ENCODE data around the gene ADGRD2.

ADGRD2 gene

GRCh38 chr9:124448019-124448418, 2.2 kb upstream of the ADGRD2 start:
- no peak overlapping the region for H3K9ac ChIP-seq
- H3K9me3 ChIP-seq, result no peaks in the 10 kb centered on the region
- H4K20me1 ChIP-seq, result no peaks in the 10 kb centered on the region
- H3K4me3 ChIP-seq, result no peak overlapping the region
- H3K4me1 ChIP-seq, result peaks cover 3% of the 10 kb centered on the region
- no peak overlapping the region for H3K4me2 ChIP-seq
- no peaks in the 10 kb centered on the region for H3K27me3 ChIP-seq
- no peaks in the 10 kb centered on the region for H3K36me3 ChIP-seq
- H3K27ac ChIP-seq, result no peak overlapping the region
- no peak for TF ChIP-seq Cebpa-rat (IDR thresholded peaks at IDR 0.05)

GRCh38 chr9:124449381-124450151, 685 bp upstream of the ADGRD2 start:
- Histone ChIP-seq H3K9ac (no peak overlapping the region), H3K4me1 (no peaks in the 10 kb centered on the region), H3K4me2 (no peak overlapping the region), H4K20me1 (no peaks in the 10 kb centered on the region), H3K9me3 (no peaks in the 10 kb centered on the region), H3K27me3 (no peaks in the 10 kb centered on the region), H3K36me3 (no peaks in the 10 kb centered on the region), H3K27ac (no peak overlapping the region), H3K4me3 (no peak overlapping the region)
- TF ChIP-seq Cebpa-rat (IDR thresholded peaks at IDR 0.05), result no peak

GRCh38 chr9:124450931-124451661, 845 bp downstream of the ADGRD2 start:
- Histone ChIP-seq H3K4me1 (no peaks in the 10 kb centered on the region), H3K4me2 (no peak overlapping the region), H3K4me3 (no peak overlapping the region), H3K27me3 (no peaks in the 10 kb centered on the region), H4K20me1 (no peaks in the 10 kb centered on the region), H3K27ac (no peak overlapping the region), H3K36me3 (no peaks in the 10 kb centered on the region), H3K9me3 (no peaks in the 10 kb centered on the region), H3K9ac (no peak overlapping the region)
- no peak for TF ChIP-seq Cebpa-rat (IDR thresholded peaks at IDR 0.05)

GRCh38 chr9:124452326-124452725, 2.1 kb downstream of the ADGRD2 start:
- H3K27ac ChIP-seq, result no peak overlapping the region
- no peaks in the 10 kb centered on the region for H3K4me1 ChIP-seq
- no peaks in the 10 kb centered on the region for H3K9me3 ChIP-seq
- H4K20me1 ChIP-seq, result no peaks in the 10 kb centered on the region
- H3K27me3 ChIP-seq, result no peaks in the 10 kb centered on the region
- H3K9ac ChIP-seq, result no peak overlapping the region
- H3K4me2 ChIP-seq, result no peak overlapping the region
- no peak for TF ChIP-seq Cebpa-rat (IDR thresholded peaks at IDR 0.05)
- no peaks in the 10 kb centered on the region for H3K36me3 ChIP-seq
- H3K4me3 ChIP-seq, result no peak overlapping the region

GRCh38 chr9:124452841-124453585, 2.8 kb downstream of the ADGRD2 start:
- H3K9ac ChIP-seq, result no peak overlapping the region
- no peaks in the 10 kb centered on the region for H4K20me1 ChIP-seq
- no peak overlapping the region for H3K27ac ChIP-seq
- H3K36me3 ChIP-seq, result no peaks in the 10 kb centered on the region
- H3K4me1 ChIP-seq, result no peaks in the 10 kb centered on the region
- no peak for TF ChIP-seq Cebpa-rat (IDR thresholded peaks at IDR 0.05)
- H3K4me2 ChIP-seq, result no peak overlapping the region
- H3K27me3 ChIP-seq, result no peaks in the 10 kb centered on the region
- no peaks in the 10 kb centered on the region for H3K9me3 ChIP-seq
- H3K4me3 ChIP-seq, result no peak overlapping the region

GRCh38 chr9:124453586-124454191, 3.4 kb downstream of the ADGRD2 start:
- no peaks in the 10 kb centered on the region for H4K20me1 ChIP-seq
- no peaks in the 10 kb centered on the region for H3K27me3 ChIP-seq
- no peak overlapping the region for H3K4me2 ChIP-seq
- no peak overlapping the region for H3K4me3 ChIP-seq
- TF ChIP-seq Cebpa-rat (IDR thresholded peaks at IDR 0.05), result no peak
- no peaks in the 10 kb centered on the region for H3K36me3 ChIP-seq
- no peak overlapping the region for H3K9ac ChIP-seq
- no peaks in the 10 kb centered on the region for H3K4me1 ChIP-seq
- H3K9me3 ChIP-seq, result no peaks in the 10 kb centered on the region
- H3K27ac ChIP-seq, result no peak overlapping the region

GRCh38 chr9:124454296-124454695, 4.0 kb downstream of the ADGRD2 start:
- no peak overlapping the region for H3K27ac ChIP-seq
- H3K9ac ChIP-seq, result no peak overlapping the region
- TF ChIP-seq Cebpa-rat (IDR thresholded peaks at IDR 0.05), result no peak
- H3K27me3 ChIP-seq, result no peaks in the 10 kb centered on the region
- no peaks in the 10 kb centered on the region for H3K36me3 ChIP-seq
- H3K4me3 ChIP-seq, result no peak overlapping the region
- H3K9me3 ChIP-seq, result no peaks in the 10 kb centered on the region
- no peak overlapping the region for H3K4me2 ChIP-seq
- no peaks in the 10 kb centered on the region for H3K4me1 ChIP-seq
- no peaks in the 10 kb centered on the region for H4K20me1 ChIP-seq

- no peak overlapping the region for H3K27ac ChIP-seq
- H3K4me2 ChIP-seq, result no peak overlapping the region
- H3K27me3 ChIP-seq, result no peaks in the 10 kb centered on the region
- TF ChIP-seq Cebpa-rat (IDR thresholded peaks at IDR 0.05), result no peak
- H4K20me1 ChIP-seq, result no peaks in the 10 kb centered on the region
- no peak overlapping the region for H3K4me3 ChIP-seq
- H3K9ac ChIP-seq, result no peak overlapping the region
- no peaks in the 10 kb centered on the region for H3K4me1 ChIP-seq
- no peaks in the 10 kb centered on the region for H3K36me3 ChIP-seq
- H3K9me3 ChIP-seq, result no peaks in the 10 kb centered on the region
Observed at GRCh38 chr9:124454791-124455443, 4.7 kb downstream of the ADGRD2 start.

- Histone ChIP-seq H3K4me2 (no peak overlapping the region), H3K36me3 (no peaks in the 10 kb centered on the region), H3K4me3 (no peak overlapping the region), H3K27ac (no peak overlapping the region), H3K9ac (no peak overlapping the region), H3K4me1 (no peaks in the 10 kb centered on the region), H4K20me1 (no peaks in the 10 kb centered on the region), H3K27me3 (no peaks in the 10 kb centered on the region), H3K9me3 (no peaks in the 10 kb centered on the region)
- no peak for TF ChIP-seq Cebpa-rat (IDR thresholded peaks at IDR 0.05)
Observed at GRCh38 chr9:124455820-124456219, 5.6 kb downstream of the ADGRD2 start.

All from BLaER1 (cell line).